ENCODE results near the gene FLT3.

- TF ChIP-seq CTCF (IDR thresholded peaks at IDR 0.05; ENCODE audit: low read depth, low read length) (no peak), POLR2A (IDR thresholded peaks at IDR 0.05; ENCODE audit: extremely low read depth, insufficient read length) (no peak)
These were observed 73.9 kb downstream of the FLT3 start for GRCh38 chr13:28026508-28026907.
